ENCODE data around the gene USP40. TPM values are rescaled to one million over a fixed set of nuclear protein-coding genes. Genes with fewer than 3 reads are reported as not detected.

Gene USP40
- total RNA-seq, 2 experiments from 2014 or later: 14.5 to 15.1 TPM

DNA sequence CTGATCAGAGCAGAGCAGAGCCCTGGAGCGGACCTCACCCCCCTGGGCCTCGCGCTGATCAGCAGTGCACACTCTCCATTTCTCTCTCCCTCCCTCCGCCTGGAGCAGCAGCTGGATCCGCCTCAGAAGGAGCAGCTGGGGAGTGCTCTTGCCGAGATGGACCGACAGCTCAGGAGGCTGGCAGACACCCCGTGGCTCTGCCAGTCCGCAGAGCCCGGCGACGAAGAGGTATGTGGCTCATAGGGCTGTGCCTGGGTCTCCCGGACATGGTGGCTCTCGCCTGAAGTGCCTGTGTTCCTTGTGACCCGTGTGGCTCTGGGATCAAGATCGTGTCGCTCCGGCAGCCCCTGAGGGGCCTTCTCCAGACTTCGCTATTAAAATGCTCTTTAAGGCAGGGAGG is 102.5 kb downstream of the USP40 start:
- CTCF ChIA-PET: no interaction called here

DNA sequence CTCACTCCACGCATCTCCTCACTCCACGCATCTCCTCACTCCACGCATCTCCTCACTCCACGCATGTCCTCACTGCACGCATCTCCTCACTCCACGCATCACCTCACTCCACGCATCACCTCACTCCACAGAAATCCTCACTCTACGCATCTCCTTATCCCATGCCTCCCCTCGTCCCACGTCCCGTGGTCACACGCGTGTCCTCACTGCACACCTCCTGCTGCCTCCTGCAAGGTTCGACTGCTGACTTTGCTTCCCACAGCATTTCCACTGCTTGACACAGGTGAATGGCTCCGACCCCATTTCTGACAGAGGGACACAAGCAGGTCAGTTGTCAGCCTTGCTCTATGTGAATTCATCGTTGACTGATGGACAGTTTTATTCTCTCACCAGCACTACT is 103.0 kb downstream of the USP40 start:
- POLR2A ChIA-PET: no interaction called here
- CTCF ChIA-PET: no interaction called here

More for the DNA sequence above, 102.5 kb downstream of the USP40 start:
- POLR2A ChIA-PET: no interaction called here

DNA sequence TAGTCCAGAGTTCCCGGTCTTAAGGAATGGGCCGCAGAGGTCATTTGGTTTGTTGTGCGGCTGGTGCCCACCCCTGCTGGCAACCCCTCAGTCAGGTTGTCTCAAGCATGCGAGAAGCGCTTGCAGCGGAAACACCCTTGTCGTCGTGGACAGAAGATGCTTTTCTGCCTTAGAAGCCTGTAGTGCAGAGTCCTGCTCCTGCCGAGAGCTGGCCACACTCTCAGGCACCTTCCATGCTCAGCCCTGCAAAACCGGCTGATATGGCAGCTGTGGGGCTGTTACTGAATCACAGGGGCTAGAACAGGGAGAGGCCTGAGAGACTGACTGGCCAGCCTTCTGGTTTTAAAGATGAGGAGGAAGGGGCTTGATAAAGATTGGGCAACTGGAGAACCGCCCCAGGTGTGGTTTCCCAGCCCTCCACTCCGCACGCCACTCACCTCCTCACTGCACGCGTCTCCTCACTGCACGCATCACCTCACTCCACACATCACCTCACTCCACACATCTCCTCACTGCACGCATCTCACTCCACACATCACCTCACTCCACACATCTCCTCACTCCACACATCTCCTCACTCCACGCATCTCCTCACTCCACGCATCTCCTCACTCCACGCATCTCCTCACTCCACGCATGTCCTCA is 103.6 kb downstream of the USP40 start:
- ChIA-PET POLR2A (no interaction called here), CTCF (interaction anchor here (0.9 to 1.2 kb wide), 2 partner anchors 10 to 14 kb away, joined by 3 to 4 read pairs; no protein-coding TSS in a partner anchor)

DNA sequence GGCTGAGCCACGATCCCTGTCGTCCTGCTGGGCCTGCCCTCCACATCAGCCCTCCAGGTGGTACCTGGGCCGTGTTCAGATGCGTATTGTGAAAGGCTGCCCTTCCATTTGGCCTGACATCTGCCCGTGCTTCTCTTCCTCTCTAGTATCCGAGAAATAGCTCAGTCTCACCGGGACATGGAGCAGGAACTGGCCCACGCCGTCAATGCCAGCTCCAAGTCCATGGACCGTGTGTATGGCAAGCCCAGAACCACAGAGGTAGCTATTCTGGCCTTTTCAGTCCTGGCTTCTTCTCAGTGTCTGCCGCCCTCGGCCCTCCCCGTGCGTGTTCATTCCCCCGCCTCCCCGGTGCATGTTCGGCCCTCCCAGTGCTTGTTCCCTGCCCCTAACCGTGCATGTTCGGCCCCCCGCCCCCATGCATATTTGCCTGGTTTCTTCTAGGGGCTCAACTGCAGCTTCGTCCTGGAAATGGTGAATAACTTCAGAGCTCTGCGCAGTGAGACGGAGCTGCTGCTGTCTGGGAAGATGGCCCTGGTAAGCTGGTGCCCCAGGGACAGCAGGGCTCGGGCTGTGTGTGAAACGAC is 104.3 kb downstream of the USP40 start:
- POLR2A ChIA-PET: no interaction called here
- CTCF ChIA-PET: interaction anchor here (0.9 to 1.2 kb wide), 2 partner anchors 11 to 15 kb away, joined by 3 to 4 read pairs; no protein-coding TSS in a partner anchor

DNA sequence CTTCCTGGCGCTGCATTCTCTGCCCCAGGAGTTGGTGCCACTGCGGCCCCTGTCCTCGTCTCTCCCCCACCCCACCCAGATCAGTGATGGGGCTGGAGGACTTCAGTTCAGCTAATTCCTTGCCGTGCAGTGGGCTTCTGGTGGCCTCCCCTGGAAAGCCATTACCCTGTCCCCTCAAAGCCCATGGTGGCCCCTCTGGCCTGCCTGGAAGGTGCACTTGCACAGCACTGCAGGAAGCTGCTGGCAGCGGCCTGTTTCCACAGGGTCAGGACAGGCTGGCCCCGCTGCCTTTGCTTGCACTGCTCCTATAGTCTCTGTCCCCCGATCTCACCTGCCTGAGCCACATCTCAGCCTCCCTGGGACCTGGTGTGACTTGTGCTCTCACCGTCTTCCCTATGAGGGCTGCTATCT is 105.1 kb downstream of the USP40 start:
- CTCF ChIA-PET: no interaction called here
- POLR2A ChIA-PET: no interaction called here

DNA sequence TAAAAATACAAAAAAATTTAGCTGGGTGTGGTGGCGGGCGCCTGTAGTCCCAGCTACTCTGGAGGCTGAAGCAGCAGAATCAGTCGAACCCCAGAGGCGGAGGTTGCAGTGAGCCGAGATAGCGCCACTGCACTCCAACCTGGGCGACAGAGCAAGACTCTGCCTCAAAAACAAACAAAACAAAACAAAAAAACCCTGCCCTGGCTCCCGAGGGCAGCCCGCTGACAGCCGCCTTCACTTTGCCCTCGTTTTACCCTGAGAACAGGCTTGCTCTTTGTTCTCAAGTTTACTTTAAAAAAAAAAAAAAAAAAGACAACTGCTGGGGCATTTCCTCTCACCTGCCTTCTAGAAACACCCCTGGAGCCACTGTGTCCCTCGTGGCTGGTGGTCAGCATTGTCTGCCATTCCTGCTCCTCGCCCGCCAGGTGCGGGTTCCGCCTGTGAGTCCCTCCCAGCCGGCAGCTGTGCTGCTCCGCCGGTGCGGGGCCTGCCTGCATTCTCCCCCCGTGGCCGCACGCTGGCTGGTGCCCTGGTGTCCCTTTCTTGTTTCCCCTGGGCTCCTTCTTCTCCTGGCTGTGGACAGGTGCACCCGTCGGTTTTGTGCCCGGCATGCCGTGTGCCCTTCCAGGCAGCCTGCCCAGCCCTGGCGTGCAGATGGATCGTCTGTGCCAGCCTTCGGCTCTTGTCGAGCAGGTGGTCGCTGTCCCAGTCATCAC is 105.7 kb downstream of the USP40 start:
- POLR2A ChIA-PET: no interaction called here
- CTCF ChIA-PET: no interaction called here

DNA sequence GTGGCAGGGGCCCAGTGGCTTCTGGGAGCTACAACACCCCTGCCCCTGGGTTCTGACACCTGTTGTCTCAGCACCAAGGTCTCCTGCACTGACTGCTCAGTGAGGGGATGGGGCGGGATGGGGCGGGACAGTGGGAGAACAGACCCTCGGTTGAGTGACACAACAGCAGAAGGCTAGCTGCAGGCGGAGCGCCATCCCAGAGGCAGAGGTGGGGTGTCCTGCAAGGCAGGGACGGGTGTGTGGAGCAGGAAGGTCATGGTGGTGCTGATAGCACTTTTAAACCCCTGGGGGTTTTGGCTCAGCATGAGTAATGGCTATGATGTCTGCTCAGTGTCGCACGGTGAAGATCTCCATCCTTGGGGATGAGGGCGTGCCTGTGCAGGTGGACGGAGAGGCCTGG is 107.2 kb downstream of the USP40 start:
- ChIA-PET POLR2A (no interaction called here), CTCF (interaction anchor here (1.2 kb wide), 1 partner anchor 14 kb away, joined by 3 read pairs; no protein-coding TSS in a partner anchor)

DNA sequence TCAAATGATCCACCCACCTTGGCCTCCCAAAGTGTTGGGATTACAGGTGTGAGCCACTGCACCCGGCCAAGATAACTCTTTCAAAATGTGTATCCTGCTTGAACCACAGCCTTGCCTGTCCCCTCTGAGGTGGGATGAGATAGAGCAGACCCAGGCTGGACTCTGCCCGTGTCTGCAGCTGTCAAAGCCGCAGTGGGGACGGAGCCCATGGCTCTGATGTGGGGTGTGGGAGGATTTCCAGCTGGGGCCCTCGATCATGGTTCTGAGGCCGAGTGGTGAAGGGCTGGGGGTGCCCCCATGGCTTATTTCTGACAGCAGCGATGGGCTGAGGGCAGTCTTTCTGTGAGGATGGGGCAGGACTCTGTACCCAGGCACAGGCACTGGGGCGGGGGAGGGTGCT is 107.8 kb downstream of the USP40 start:
- ChIA-PET CTCF (interaction anchor here (1.2 kb wide), 1 partner anchor 14 kb away, joined by 3 read pairs; no protein-coding TSS in a partner anchor), POLR2A (no interaction called here)

DNA sequence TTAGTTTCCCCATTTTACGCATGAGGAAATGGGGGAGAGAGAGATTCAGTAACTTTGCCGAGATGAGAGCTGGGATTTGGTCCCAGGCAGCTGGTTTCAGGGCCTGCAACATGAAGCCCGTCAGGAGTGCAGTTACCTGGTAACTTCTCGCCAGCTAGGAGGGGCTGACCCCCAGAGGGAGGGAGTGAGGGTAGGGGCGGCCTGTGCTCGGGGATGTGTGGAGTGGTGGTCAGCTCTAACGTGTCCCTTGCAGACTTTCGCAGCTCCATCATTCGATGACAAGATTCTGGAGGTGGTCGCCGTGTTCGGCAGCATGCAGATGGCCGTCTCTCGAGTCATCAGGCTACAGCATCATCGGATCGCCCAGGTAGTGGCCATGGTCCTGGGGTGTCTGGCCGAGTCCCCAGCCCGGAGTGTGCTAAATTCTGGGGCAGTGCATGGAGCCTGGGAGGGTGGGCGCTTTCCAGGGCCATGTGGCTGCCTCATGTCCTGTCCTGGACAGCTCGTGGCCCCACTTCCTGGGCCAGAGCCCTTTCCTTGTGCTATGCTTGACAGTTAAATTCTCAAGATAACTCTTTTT is 108.5 kb downstream of the USP40 start:
- POLR2A ChIA-PET: no interaction called here
- CTCF ChIA-PET: no interaction called here

DNA sequence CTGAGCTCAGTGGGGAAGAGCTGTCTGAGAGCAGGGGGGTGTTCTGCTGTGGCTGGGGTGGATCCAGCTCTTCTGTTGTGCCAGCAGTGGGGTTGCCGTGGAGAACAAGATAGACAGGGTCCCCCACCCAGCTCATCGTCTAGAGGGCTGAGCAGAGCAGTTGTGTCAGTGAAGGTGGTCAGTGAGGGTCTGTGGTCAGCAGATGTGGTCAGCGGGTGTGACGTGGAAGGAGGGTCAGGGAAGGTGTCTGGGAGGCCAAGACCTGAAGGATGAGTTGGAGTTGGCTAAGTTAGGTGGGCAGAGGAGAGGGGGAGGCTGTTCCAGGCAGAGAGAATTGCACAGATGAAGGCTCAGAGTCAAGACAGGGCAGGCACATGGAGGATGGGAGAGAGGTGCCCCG is 109.2 kb downstream of the USP40 start:
- ChIA-PET POLR2A (no interaction called here), CTCF (no interaction called here)

DNA sequence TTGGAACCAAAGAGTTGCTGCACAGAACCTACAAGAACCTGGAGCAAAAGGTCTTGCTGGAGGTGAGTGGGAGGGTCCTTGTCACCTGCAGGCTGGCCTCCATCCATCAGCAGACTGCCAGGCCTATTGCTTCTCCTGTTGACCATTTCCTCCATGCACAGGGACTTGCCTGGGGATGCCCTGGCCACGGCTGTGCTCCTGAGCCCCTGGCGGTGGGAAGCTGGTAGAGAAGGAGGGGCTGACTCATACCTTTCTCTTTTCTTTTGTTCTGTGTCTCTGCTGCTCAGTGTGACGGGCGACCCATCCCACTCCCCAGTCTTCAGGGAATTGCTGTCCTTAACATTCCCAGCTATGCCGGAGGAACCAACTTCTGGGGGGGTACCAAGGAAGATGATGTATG is 109.6 kb downstream of the USP40 start:
- POLR2A ChIA-PET: no interaction called here
- CTCF ChIA-PET: no interaction called here

DNA sequence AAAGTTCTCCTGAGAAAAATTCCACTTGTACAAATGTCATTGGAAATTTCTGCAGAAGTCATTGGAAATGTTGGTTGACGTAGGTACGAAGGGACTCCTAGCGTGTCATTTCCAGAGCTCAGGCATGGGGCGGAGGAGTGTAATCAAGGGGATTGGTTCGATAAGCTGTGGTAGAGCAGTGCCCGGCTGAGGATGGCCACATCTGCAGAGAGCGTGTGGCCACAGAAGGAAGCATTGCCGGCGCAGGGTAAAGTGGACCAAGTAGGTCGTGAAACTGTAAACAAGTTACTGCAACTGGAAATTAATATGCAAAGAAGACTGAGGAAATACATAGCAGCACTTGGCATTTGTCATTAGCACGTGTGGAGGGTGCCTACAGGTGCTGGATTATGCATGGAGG is 110.5 kb downstream of the USP40 start:
- CTCF ChIA-PET: interaction anchor here (0.9 kb wide), 1 partner anchor 52 kb away, joined by 3 read pairs; no protein-coding TSS in a partner anchor
- POLR2A ChIA-PET: no interaction called here

DNA sequence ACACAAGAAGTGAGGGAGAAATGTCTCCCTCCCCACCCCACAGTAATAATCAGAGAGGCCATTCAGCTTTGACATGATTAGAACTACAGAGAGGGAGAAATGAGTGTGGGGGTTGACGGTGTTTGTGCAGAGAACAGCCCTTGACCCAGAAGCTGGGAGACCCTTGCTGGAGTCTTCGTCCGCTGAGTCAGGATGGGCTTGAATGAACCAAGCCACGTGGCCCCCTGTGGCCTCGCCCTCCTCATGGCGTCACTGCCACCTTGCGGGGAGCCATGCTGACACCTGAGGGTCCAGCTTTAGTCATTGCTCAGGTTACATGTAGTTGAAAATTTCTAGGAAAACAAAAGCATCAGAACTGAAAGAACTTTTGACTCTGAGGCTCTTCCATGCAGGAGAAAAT is 111.1 kb downstream of the USP40 start:
- ChIA-PET CTCF (interaction anchor here (0.9 kb wide), 1 partner anchor 51 kb away, joined by 3 read pairs; no protein-coding TSS in a partner anchor), POLR2A (no interaction called here)

DNA sequence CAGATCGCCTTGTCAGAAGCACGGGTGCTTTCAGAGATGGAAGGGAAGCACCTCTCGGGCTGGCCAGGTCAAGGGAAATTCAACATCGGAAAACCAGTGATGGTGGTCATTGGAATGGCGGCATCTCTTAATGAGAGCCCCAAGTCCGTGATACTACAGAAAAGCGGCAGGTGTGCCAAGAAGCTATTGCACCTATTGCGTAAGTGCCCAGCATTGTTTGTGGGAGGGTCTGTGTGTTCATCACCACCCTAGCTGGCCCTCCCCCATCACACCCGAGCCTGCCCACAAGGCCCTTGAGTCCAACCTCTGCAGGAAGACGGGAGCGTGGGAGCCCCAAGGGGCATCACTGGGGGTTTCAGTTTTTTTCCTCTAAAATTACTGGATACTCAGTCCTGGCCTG is 111.6 kb downstream of the USP40 start:
- POLR2A ChIA-PET: no interaction called here

DNA sequence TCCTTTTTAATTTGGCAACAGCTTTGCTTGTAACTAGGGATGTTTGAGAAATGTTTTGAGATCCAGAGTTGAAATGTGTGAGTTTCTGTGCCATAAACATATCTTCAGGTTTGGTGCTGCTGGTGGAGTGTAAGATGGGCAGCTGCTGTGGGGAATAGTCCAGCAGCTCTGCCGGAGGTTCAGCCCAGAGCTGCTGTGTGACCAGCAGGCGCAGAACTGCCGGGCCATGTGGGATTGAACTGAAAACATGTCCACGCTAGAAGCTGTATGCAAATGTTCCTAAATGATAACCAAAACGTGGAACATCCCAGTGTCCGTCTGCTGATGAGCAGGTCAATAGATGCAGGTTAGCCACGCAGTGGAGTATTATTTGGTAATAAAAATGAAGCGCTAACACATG is 112.7 kb downstream of the USP40 start:
- ChIA-PET POLR2A (no interaction called here), CTCF (no interaction called here)

More for the DNA sequence above, 111.6 kb downstream of the USP40 start:
- CTCF ChIA-PET: interaction anchor here (0.9 kb wide), 1 partner anchor 51 kb away, joined by 3 read pairs; no protein-coding TSS in a partner anchor

DNA sequence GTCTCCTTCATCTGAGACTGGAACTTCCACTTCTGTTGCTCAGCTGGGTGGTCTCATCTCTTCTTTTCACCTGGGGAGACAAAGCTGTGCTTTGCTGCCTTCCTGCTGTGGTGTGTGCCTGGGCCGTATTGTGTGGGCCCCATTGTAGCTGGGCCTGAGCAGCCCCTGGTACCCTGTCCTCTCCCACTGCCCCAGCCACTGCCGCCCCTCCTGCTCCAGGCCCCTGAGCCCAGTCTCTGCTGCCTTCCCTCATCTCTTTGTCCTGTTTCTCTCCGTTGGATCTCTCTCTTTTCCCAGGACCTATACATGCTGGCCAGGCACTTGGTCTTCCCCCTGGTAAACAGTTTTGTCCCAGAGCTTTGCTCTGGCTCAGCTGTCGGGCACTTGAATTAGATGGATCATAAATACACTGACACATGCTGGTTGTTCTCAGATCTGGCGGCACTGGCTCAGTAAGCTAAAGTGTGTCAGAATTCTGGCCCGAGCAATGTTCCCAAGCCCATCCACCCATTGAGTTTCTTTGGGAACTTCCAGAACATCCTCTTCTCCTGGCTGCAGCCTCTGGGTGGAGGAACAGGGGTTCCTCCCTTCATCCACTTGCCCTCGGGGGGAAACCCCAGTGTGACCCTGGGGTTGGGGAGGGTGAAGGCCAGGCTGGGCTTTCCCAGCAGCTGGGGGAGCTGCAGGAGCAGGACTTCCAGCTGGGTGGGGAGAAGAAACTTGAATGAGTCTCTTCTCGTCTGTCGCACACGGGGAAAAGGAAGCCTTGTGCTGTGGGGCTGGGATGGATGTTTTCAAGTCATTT is 113.3 kb downstream of the USP40 start:
- ChIA-PET CTCF (no interaction called here), POLR2A (no interaction called here)

DNA sequence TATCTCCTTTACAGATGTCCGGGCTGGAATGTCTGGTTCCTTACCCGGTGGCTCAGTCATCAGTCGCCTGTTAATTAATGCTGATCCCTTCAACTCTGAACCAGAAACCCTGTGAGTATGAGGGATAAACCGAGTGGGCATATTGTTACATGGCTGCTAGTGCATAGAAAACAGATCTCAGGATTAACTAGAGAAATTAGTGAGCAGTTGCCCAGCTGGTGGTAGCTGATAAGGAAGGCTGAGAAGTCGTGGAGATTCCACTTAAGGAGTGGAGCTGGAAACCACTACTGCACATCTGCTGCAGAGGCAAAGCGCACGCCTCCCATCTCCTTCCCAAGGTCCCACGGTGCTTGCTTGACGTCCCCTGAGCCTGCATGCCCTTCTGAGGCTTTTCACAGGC is 114.6 kb downstream of the USP40 start:
- POLR2A ChIA-PET: no interaction called here
- CTCF ChIA-PET: interaction anchor here (0.6 kb wide), 1 partner anchor 304 kb away, joined by 3 read pairs; no protein-coding TSS in a partner anchor

DNA sequence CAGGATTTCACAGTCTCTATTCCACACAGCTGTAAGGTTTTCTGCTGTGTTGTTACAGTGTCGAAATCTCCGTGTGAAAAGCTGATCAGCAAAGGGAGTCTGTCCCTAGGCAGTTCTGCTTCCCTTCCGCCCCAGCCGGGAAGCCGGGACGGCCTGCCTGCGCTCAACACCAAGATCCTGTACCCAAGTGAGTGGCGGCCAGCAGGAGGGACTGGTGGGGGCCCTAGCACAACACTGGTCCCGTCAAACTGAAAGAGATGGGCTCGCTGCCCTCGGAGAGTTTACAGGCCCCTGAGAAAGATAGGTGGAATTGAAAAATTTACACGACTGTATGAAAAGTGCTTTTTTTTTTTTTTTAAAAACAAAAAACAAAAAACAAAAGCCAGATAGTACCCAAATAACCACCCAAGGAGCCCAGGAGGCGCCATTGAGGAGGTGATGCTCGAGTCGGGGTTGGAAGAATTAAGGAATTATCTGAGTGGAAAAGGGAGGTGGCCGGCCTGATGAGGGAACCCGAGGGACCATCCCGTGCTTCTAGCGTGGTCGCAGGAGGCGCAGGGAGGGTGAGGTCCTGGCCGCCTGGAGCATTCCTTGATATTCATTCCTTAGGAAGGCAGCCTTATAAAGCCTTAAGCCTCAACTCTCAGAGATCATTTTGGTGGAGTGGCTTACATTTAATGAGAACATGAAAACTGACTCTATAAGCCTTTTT is 115.6 kb downstream of the USP40 start:
- ChIA-PET CTCF (interaction anchor here (0.6 kb wide), 1 partner anchor 303 kb away, joined by 3 read pairs; no protein-coding TSS in a partner anchor), POLR2A (no interaction called here)

All from activated CD8-positive, alpha-beta memory T cell treated with anti-CD3 and anti-CD28 coated beads for 36 hours (primary cell).